ENCODE measurements around the gene MAPT.

The MAPT gene

DNA sequence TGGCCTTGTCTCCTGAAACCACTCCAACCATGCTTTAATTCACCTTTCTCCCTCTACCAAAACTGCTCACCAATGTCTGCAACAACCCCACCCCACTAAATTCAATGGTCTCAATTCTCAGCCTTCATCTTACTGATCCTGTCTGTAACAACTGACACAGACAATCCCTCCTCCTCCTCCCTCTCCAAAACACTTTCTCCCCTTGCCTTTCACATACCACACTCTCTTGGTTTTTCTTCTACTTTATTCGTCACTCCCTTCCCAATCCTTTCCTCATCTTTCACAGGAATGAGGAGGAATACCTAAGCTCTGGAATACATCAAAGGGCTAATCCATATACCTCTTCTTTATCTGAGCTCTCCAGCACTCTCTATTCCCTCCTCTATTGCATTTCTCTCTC is 170.1 kb downstream of the MAPT start:
- no peak for DNase-seq

GRCh38 chr17:46071796-46072195 is 177.4 kb downstream of the MAPT start:
- DNase-seq = peak; percentile 91 to 98

DNA sequence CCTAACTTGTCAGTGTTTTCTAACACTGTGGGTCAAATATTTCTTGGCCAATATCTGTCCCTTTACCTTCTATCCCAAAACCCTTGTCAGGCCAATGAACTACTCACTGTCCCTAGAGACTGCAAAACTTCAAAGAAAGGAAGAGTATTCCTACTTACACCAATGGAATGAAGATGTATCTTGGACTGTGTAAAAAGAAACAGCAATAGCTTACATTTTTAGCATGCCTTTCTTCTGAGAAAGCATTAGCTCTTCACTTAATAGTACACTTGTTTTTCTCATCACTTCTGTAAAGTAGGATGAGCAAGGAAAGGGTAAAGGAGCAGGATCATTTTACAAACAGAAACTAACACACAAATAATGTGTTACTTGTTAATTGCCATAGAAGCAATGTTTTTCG is 178.6 kb downstream of the MAPT start:
- no peak for DNase-seq

- no peak for DNase-seq
Observed at GRCh38 chr17:46074540-46074939, 180.2 kb downstream of the MAPT start.

Measured in NCI-H524 (cell line).